ENCODE measurements around the gene PLIN5. TPM values are rescaled to one million over a fixed set of nuclear protein-coding genes. Genes with fewer than 3 reads are reported as not detected.

PLIN5 gene
- total and polyA plus RNA-seq, 5 experiments from 2014 or later = 0.28 to 2.6 (median 0.90) TPM

DNA sequence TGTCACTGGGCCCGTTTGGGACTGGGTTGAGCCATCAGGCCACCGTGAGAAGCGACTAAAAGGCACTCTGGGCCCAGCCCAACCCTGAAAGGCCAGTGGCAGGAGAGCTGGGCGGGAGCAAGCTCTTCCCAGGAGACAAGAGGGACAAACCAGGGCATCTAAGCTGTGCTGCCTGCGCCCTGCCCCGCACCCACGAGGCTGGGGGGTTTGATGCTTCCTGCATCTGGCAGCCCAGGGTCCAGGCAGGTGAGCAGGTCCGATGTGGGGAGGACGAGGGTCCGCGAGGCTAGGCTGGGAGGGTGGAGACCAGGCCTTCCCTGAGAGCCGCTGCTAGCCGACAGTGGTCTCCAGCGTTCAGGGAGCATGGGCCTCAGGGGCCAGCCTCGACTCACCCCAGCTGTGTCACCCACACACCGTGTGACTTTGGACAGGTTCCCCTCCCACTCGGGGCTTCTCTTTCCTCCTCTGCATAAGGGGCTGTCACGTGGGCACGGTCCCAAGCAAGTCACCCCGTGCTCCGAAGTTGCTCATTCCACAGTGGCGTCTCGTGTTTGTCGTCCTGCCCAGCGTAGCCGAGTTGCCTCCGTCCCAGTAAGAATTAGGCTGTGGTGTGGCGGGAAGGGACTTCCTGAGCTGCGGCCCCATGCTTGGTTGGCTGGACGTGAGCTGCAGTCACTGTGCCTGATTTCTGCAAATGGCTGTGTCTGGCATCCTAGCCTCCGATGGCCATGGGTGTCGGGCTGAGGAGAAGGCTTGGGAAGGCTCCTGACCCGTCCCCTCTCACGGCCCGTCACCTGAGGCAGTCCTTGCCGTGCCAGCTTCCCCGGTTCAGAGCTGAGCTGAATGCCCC lies 32.5 kb downstream of the PLIN5 start:
- no peaks in the 10 kb centered on the region for H3K27me3 Mint-ChIP-seq
- H3K36me3 Mint-ChIP-seq = peaks cover 0 to 37% (median 2%) of the 10 kb centered on the region in 3 donors
- no peak for DNase-seq
- no peaks in the 10 kb centered on the region for H3K9me3 Mint-ChIP-seq
- H3K4me3 Mint-ChIP-seq = no peak overlapping the region
- POLR2A ChIA-PET = no interaction called here
- no peak overlapping the region for H3K27ac Mint-ChIP-seq
- ATAC-seq = no peak
- no peaks in the 10 kb centered on the region for H3K4me1 Mint-ChIP-seq

DNA sequence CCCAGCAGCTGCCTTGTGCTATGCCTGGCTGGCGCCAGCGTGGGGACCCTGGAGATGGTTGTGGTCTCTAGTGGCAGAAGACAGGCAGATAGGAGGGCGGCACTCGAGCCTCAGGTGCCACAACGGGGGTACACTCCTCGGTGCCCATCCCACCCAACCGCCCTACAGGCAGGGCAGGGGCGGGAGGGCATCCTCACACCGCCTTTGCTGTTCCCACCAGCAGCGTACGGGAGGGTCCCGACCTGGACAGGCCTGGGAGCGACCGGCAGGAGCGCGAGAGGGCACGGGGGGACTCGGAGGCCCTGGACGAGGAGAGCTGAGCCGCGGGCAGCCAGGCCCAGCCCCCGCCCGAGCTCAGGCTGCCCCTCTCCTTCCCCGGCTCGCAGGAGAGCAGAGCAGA lies 33.3 kb downstream of the PLIN5 start:
- no peak for ATAC-seq
- Mint-ChIP-seq H3K27me3 (no peaks in the 10 kb centered on the region), H3K9me3 (no peaks in the 10 kb centered on the region), H3K36me3 (peaks cover 0 to 42% (median 2%) of the 10 kb centered on the region in 3 donors), H3K27ac (no peak overlapping the region), H3K4me3 (no peak overlapping the region), H3K4me1 (no peaks in the 10 kb centered on the region)
- POLR2A ChIA-PET = no interaction called here
- DNase-seq = no peak

- Mint-ChIP-seq H3K36me3 (peaks cover 0 to 44% (median 0%) of the 10 kb centered on the region in 3 donors), H3K27ac (no peak overlapping the region), H3K4me3 (no peak overlapping the region), H3K27me3 (no peaks in the 10 kb centered on the region), H3K9me3 (no peaks in the 10 kb centered on the region), H3K4me1 (no peaks in the 10 kb centered on the region)
- no peak for ATAC-seq
- POLR2A ChIA-PET = no interaction called here
- DNase-seq = no peak
Observed at GRCh38 chr19:4500841-4501591, 34.0 kb downstream of the PLIN5 start.

GRCh38 chr19:4499855-4500254 lies 35.2 kb downstream of the PLIN5 start:
- DNase-seq (no peak), ATAC-seq (no peak)
- Mint-ChIP-seq H3K4me1 (no peaks in the 10 kb centered on the region), H3K36me3 (peaks cover 0 to 45% (median 0%) of the 10 kb centered on the region in 3 donors), H3K27me3 (no peaks in the 10 kb centered on the region), H3K4me3 (no peak overlapping the region), H3K27ac (no peak overlapping the region), H3K9me3 (no peaks in the 10 kb centered on the region)
- POLR2A ChIA-PET = interaction anchor here (0.7 kb wide), 2 partner anchors 468 to 847 kb away, joined by 3 to 4 read pairs; no protein-coding TSS in a partner anchor

DNA sequence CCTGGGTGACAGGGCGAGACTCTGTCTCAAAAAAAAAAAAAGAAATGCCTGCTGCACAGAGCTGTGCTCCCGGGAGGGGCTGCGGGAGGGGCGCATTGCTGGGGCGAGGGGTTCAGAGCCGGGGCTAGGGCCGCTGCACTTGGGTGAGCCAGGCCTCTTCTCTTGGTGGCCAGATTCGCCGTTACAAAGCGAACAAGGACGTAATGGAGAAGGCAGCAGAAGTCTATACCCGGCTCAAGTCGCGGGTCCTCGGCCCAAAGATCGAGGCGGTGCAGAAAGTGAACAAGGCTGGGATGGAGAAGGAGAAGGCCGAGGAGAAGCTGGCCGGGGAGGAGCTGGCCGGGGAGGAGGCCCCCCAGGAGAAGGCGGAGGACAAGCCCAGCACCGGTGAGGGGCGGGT lies 35.7 kb downstream of the PLIN5 start:
- H3K4me1 Mint-ChIP-seq = no peaks in the 10 kb centered on the region
- DNase-seq (no peak), ATAC-seq (no peak)
- no peaks in the 10 kb centered on the region for H3K27me3 Mint-ChIP-seq
- no peak overlapping the region for H3K4me3 Mint-ChIP-seq
- POLR2A ChIA-PET = interaction anchor here (0.7 kb wide), 2 partner anchors 469 to 847 kb away, joined by 3 to 4 read pairs; no protein-coding TSS in a partner anchor
- no peak overlapping the region for H3K27ac Mint-ChIP-seq
- no peaks in the 10 kb centered on the region for H3K9me3 Mint-ChIP-seq
- peaks cover 0 to 48% (median 0%) of the 10 kb centered on the region in 3 donors for H3K36me3 Mint-ChIP-seq

DNA sequence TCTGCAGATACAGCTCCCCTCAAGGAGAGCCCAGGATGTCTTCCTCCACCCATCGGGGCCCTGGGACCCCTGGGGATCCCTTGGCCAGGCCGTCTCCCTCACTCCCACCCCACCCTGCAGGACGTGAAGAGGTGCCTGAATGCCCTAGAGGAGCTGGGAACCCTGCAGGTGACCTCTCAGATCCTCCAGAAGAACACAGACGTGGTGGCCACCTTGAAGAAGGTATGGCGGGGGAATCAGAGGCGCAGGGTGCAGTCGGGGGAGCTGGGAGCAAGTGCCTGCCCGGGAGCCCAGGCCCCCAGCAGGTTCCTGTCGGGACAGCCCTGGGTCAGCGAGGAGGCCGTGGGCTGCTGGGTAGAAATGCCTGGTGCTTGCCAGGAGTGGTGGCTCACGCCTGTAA lies 36.3 kb downstream of the PLIN5 start:
- no peaks in the 10 kb centered on the region for H3K9me3 Mint-ChIP-seq
- POLR2A ChIA-PET = no interaction called here
- ATAC-seq = no peak
- H3K27ac Mint-ChIP-seq = peak overlapping the region in 1 of 10 donors; percentile 38
- no peak for DNase-seq
- no peaks in the 10 kb centered on the region for H3K4me1 Mint-ChIP-seq
- no peak overlapping the region for H3K4me3 Mint-ChIP-seq
- no peaks in the 10 kb centered on the region for H3K27me3 Mint-ChIP-seq
- peaks cover 0 to 53% (median 0%) of the 10 kb centered on the region in 3 donors for H3K36me3 Mint-ChIP-seq

DNA sequence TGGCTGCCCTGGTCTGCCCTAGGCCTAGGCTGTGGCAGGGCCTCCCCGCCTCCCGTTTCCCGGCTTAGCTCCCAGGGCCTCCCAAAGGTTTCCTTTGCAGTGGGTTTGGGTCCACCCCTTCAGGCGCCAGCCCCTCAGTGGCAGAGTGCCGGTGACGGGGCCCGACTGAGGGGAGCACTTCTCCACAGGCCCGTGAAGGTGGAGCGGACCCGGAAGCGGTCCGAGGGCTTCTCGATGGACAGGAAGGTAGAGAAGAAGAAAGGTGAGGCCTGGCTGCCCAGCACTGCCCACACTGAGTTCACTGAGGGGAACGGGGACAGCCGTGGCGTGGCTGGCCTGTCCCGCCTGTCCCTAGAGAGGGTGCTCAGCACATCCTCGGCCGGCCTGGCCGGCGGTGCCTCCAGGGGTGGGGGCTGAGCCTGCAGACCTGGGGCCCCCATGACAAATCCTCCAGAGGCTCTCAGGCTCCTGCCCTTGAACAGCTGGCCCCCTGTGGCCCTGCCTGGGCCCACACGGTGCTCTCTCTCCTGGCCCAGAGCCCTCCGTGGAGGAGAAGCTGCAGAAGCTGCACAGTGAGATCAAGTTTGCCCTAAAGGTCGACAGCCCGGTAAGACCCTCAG lies 37.1 kb downstream of the PLIN5 start:
- Mint-ChIP-seq H3K36me3 (peaks cover 0 to 53% (median 0%) of the 10 kb centered on the region in 3 donors), H3K27me3 (no peaks in the 10 kb centered on the region), H3K9me3 (no peaks in the 10 kb centered on the region), H3K27ac (no peak overlapping the region), H3K4me3 (no peak overlapping the region), H3K4me1 (no peaks in the 10 kb centered on the region)
- DNase-seq (no peak), ATAC-seq (no peak)
- POLR2A ChIA-PET = no interaction called here

DNA sequence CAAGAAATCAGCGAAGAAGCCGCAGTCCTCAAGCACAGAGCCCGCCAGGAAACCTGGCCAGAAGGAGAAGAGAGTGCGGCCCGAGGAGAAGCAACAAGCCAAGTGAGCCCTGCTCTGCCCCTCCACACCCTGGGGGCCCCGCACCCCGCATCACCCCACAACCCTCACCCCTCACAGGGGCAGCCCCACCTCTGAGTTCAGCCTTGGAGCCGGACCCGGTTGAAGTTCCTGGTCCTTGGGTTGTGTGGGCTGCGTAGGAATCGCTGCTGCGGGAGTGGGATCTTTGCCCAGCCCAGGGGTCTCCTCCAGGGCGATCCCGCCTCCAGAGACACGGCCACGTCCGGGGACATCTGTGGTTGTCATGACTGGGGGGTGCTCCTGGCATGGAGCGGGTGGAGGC lies 38.7 kb downstream of the PLIN5 start:
- no peak overlapping the region for H3K4me3 Mint-ChIP-seq
- H3K36me3 Mint-ChIP-seq = peaks cover 0 to 48% (median 0%) of the 10 kb centered on the region in 3 donors
- no peak for ATAC-seq
- no peak overlapping the region for H3K27ac Mint-ChIP-seq
- H3K27me3 Mint-ChIP-seq = no peaks in the 10 kb centered on the region
- DNase-seq = no peak
- no peaks in the 10 kb centered on the region for H3K9me3 Mint-ChIP-seq
- POLR2A ChIA-PET = no interaction called here
- no peaks in the 10 kb centered on the region for H3K4me1 Mint-ChIP-seq

GRCh38 chr19:4495471-4495870 lies 39.6 kb downstream of the PLIN5 start:
- DNase-seq (no peak), ATAC-seq (no peak)
- POLR2A ChIA-PET = no interaction called here
- H3K4me3 Mint-ChIP-seq = no peak overlapping the region
- no peaks in the 10 kb centered on the region for H3K27me3 Mint-ChIP-seq
- H3K4me1 Mint-ChIP-seq = no peaks in the 10 kb centered on the region
- H3K27ac Mint-ChIP-seq = peak overlapping the region in 1 of 10 donors; percentile 34
- peaks cover under 1 to 46% (median under 1%) of the 10 kb centered on the region in 3 donors for H3K36me3 Mint-ChIP-seq
- H3K9me3 Mint-ChIP-seq = no peaks in the 10 kb centered on the region

- peak overlapping the region in 2 of 10 donors; percentile 71 to 79 for H3K27ac Mint-ChIP-seq
- ATAC-seq = no peak
- POLR2A ChIA-PET = interaction anchor here (0.6 kb wide), 1 partner anchor 925 kb away, joined by 4 read pairs; no protein-coding TSS in a partner anchor
- H3K4me1 Mint-ChIP-seq = no peaks in the 10 kb centered on the region
- no peak for DNase-seq
- no peak overlapping the region for H3K4me3 Mint-ChIP-seq
- peaks cover 3 to 46% (median 5%) of the 10 kb centered on the region in 3 donors for H3K36me3 Mint-ChIP-seq
- H3K27me3 Mint-ChIP-seq = no peaks in the 10 kb centered on the region
- no peaks in the 10 kb centered on the region for H3K9me3 Mint-ChIP-seq
Observed at GRCh38 chr19:4494691-4495064, 40.3 kb downstream of the PLIN5 start.

GRCh38 chr19:4493929-4494690 lies 40.9 kb downstream of the PLIN5 start:
- Mint-ChIP-seq H3K36me3 (peaks cover 3 to 47% (median 6%) of the 10 kb centered on the region in 3 donors), H3K27ac (peak overlapping the region in 1 of 10 donors; percentile 79), H3K4me3 (no peak overlapping the region), H3K27me3 (no peaks in the 10 kb centered on the region), H3K4me1 (no peaks in the 10 kb centered on the region), H3K9me3 (no peaks in the 10 kb centered on the region)
- ATAC-seq (no peak), DNase-seq (no peak)
- POLR2A ChIA-PET = interaction anchor here (0.6 kb wide), 1 partner anchor 924 kb away, joined by 4 read pairs; no protein-coding TSS in a partner anchor

Measured in naive thymus-derived CD8-positive, alpha-beta T cell (primary cell).